ENCODE measurements around the gene CPB2. TPM values are rescaled to one million over a fixed set of nuclear protein-coding genes. Genes with fewer than 3 reads are reported as not detected.

The CPB2 gene
- total RNA-seq, 1 experiment from 2014 or later = 0.15 TPM

DNA sequence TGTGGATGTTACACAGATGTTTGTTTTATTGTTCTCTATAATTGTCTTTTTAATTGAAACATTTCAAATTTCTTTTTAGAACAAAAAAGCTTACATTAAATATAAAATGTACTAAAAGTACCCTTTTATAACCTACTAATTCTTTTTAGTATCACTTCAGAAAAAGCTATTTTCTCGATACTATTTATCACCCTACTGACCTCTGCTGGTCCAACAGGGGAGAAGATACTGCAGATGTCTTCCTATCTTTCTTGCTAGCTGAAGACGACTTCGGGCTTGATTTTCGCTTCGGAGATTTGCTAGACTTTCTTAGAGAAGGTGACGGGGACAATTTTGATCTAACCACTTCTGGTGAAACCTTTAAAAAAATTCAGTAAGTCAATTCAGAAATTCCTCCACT is 94.7 kb downstream of the CPB2 start:
- no peak overlapping the region for H3K9ac ChIP-seq (ENCODE audit: low read length)
- no peak overlapping the region for H2AFZ ChIP-seq (ENCODE audit: low read depth, low read length, poor library complexity, severe bottlenecking)
- no TSS peak for BruUV-seq (replicated peaks)
- CTCF ChIA-PET = interaction anchor here (0.8 to 3.4 kb wide), 6 partner anchors 9 to 203 kb away, joined by 3 to 21 read pairs (median 4); no protein-coding TSS in a partner anchor
- POLR2A ChIA-PET = no interaction called here
- H3K27ac ChIP-seq (ENCODE audit: low read depth, low read length) = no peak overlapping the region
- no peaks in the 10 kb centered on the region for H3K9me2 ChIP-seq (ENCODE audit: insufficient read depth)
- no peaks in the 10 kb centered on the region for H3K27me3 ChIP-seq (ENCODE audit: insufficient read depth, low read length)
- TF ChIP-seq CTCF (IDR thresholded peaks at IDR 0.05 in 2 of 3, conservative IDR thresholded peaks at IDR 0.05 in 1 of 3; ENCODE audit: borderline replicate concordance in 1 of 3, insufficient read depth in 1 of 3, low read depth in 2 of 3, low read length in 2 of 3) = peak in 2 of 3 experiments; percentile 33 to 35; a peak in 4 of 6 replicates
- no peak for TF ChIP-seq EGR1 (IDR thresholded peaks at IDR 0.05; ENCODE audit: low read depth)
- RAD21 ChIA-PET (ENCODE audit: low non-redundant PET in 1 of 2, low total read pairs in 2 of 2, uncharacterized antibody in 2 of 2, unreplicated experiment in 2 of 2) = interaction anchor here in 1 of 2 experiments (0.8 to 1.1 kb wide), 2 partner anchors 116 to 203 kb away, joined by 3 read pairs; no protein-coding TSS in a partner anchor
- H3K4me1 ChIP-seq (ENCODE audit: control insufficient read depth in 1 of 2, insufficient read depth in 2 of 2, low read length in 2 of 2) = no peaks in the 10 kb centered on the region
- H3K4me2 ChIP-seq (ENCODE audit: low read length) = no peak overlapping the region
- no peak overlapping the region for H3K4me3 ChIP-seq (replicated peaks in 1 of 2; ENCODE audit: low read depth in 1 of 2, low read length in 2 of 2)
- DNase-seq (ENCODE audit: low read depth, low spot score) (no peak), ATAC-seq (no peak)
- H4K20me1 ChIP-seq (ENCODE audit: insufficient read depth) = no peaks in the 10 kb centered on the region; the same call in 1 of the 2 replicates
- intact Hi-C loops (cut with micrococcal nuclease) = loop anchor here (2.0 kb wide), 1 partner anchor 203 kb away; no protein-coding TSS in a partner anchor
- H3K9me3 ChIP-seq (ENCODE audit: control insufficient read depth in 1 of 2, insufficient read depth in 1 of 2, low read depth in 1 of 2, low read length in 2 of 2) = no peaks in the 10 kb centered on the region
- peaks cover 9 to 17% of the 10 kb centered on the region in 2 experiments; a peak in 2 of 4 replicates for H3K36me3 ChIP-seq (ENCODE audit: control insufficient read depth in 1 of 2, insufficient read depth in 2 of 2, low read length in 2 of 2)
- H3K79me2 ChIP-seq (ENCODE audit: insufficient read depth, low read length) = no peaks in the 10 kb centered on the region

DNA sequence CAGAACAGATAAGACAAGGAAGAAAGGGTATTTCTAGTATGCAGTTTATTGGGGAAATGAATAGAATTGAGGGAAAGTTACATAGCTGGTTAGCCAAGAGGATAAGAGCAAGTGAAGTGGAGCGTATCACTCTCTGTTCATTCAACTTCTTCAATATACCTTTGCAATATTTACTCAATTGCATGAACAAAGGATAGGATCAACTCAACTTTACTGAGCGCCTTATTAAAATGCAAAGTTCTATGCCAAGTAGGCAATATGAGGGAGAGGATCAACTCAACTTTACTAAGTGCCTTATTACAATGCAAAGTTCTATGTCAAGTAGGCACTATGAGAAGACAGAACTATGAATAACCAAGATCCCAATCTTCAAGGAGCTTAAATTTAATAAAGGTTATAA is 96.2 kb downstream of the CPB2 start:
- H3K27ac ChIP-seq (ENCODE audit: low read depth, low read length) = no peak overlapping the region
- BruUV-seq (replicated peaks) = no TSS peak
- peaks cover 9 to 14% of the 10 kb centered on the region in 2 experiments; a peak in 2 of 4 replicates for H3K36me3 ChIP-seq (ENCODE audit: control insufficient read depth in 1 of 2, insufficient read depth in 2 of 2, low read length in 2 of 2)
- H3K9ac ChIP-seq (ENCODE audit: low read length) = no peak overlapping the region
- H3K4me1 ChIP-seq (ENCODE audit: control insufficient read depth in 1 of 2, insufficient read depth in 2 of 2, low read length in 2 of 2) = no peaks in the 10 kb centered on the region
- no peak overlapping the region for H3K4me2 ChIP-seq (ENCODE audit: low read length)
- intact Hi-C loops (cut with micrococcal nuclease) = no loop called here
- H3K9me3 ChIP-seq (ENCODE audit: control insufficient read depth in 1 of 2, insufficient read depth in 1 of 2, low read depth in 1 of 2, low read length in 2 of 2) = no peaks in the 10 kb centered on the region
- H3K79me2 ChIP-seq (ENCODE audit: insufficient read depth, low read length) = no peaks in the 10 kb centered on the region
- DNase-seq (ENCODE audit: low read depth, low spot score) (no peak), ATAC-seq (no peak)
- no peaks in the 10 kb centered on the region for H3K9me2 ChIP-seq (ENCODE audit: insufficient read depth)
- no peaks in the 10 kb centered on the region for H3K27me3 ChIP-seq (ENCODE audit: insufficient read depth, low read length)
- H2AFZ ChIP-seq (ENCODE audit: low read depth, low read length, poor library complexity, severe bottlenecking) = no peak overlapping the region
- CTCF ChIA-PET = interaction anchor here (1.9 kb wide), 1 partner anchor 152 kb away, joined by 9 read pairs; no protein-coding TSS in a partner anchor
- POLR2A ChIA-PET = no interaction called here
- H4K20me1 ChIP-seq (ENCODE audit: insufficient read depth) = no peaks in the 10 kb centered on the region; the same call in 1 of the 2 replicates
- RAD21 ChIA-PET (ENCODE audit: low non-redundant PET in 1 of 2, low total read pairs in 2 of 2, uncharacterized antibody in 2 of 2, unreplicated experiment in 2 of 2) = no interaction called here
- H3K4me3 ChIP-seq (replicated peaks in 1 of 2; ENCODE audit: low read depth in 1 of 2, low read length in 2 of 2) = no peak overlapping the region
- no peak for TF ChIP-seq SIN3A (IDR thresholded peaks at IDR 0.05; ENCODE audit: low read depth)
- TF ChIP-seq CTCF (IDR thresholded peaks at IDR 0.05 in 2 of 3, conservative IDR thresholded peaks at IDR 0.05 in 1 of 3; ENCODE audit: borderline replicate concordance in 1 of 3, insufficient read depth in 1 of 3, low read depth in 2 of 3, low read length in 2 of 3) = no peak
- no peak for TF ChIP-seq FOSL1 (IDR thresholded peaks at IDR 0.05; ENCODE audit: low read depth)
- TF ChIP-seq EZH2phosphoT487 (IDR thresholded peaks at IDR 0.05; ENCODE audit: borderline replicate concordance) = no peak
- TF ChIP-seq ZNF274 (IDR thresholded peaks at IDR 0.05; ENCODE audit: low read depth, low read length) = no peak
- no peak for TF ChIP-seq TCF7L2 (IDR thresholded peaks at IDR 0.05; ENCODE audit: borderline replicate concordance, extremely low read depth, insufficient read depth, insufficient read length)
- TF ChIP-seq POLR2A (IDR thresholded peaks at IDR 0.05; ENCODE audit: borderline replicate concordance, extremely low read depth, insufficient read depth, insufficient read length) = no peak
- no peak for TF ChIP-seq ATF3 (IDR thresholded peaks at IDR 0.05)
- TF ChIP-seq ZFX (IDR thresholded peaks at IDR 0.05) = no peak
- TF ChIP-seq CBX3 (IDR thresholded peaks at IDR 0.05; ENCODE audit: low read depth) = no peak
- TF ChIP-seq, protein P1, sequence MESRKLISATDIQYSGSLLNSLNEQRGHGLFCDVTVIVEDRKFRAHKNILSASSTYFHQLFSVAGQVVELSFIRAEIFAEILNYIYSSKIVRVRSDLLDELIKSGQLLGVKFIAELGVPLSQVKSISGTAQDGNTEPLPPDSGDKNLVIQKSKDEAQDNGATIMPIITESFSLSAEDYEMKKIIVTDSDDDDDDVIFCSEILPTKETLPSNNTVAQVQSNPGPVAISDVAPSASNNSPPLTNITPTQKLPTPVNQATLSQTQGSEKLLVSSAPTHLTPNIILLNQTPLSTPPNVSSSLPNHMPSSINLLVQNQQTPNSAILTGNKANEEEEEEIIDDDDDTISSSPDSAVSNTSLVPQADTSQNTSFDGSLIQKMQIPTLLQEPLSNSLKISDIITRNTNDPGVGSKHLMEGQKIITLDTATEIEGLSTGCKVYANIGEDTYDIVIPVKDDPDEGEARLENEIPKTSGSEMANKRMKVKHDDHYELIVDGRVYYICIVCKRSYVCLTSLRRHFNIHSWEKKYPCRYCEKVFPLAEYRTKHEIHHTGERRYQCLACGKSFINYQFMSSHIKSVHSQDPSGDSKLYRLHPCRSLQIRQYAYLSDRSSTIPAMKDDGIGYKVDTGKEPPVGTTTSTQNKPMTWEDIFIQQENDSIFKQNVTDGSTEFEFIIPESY (IDR thresholded peaks at IDR 0.05; ENCODE audit: extremely low read depth, insufficient replicate concordance, low read length) = no peak
- TF ChIP-seq EZH2 (IDR thresholded peaks at IDR 0.05) = no peak

Data from HCT116 (cell line).